RWPE2 (cell line): ENCODE results near the gene BTBD18.

Source experiments
- ATAC-seq: fragments of 200-7000 bp; cut with Tn5 transposase; 3 replicates; pipeline ENCODE4 v1.9.1; 2021; ENCODE audit warnings: low read depth
- DNase-seq: peaks from one replicate; pipeline ENCODE4 v3.0.0-alpha.2; 2020; ENCODE audit warnings: low spot score
- H3K27ac ChIP-seq: fragments of 450-650 bp; 2 replicates; pipeline ENCODE4 v1.5.1; 2017; ENCODE audit warnings: mild to moderate bottlenecking; ENCODE audit not compliant: poor library complexity, severe bottlenecking
- H3K27me3 ChIP-seq: fragments of 250-450 bp; sonication (Bioruptor Pico); 2 replicates; pipeline ENCODE4 v1.5.1; 2021; ENCODE audit warnings: mild to moderate bottlenecking, moderate library complexity; ENCODE audit not compliant: insufficient read depth, poor library complexity, severe bottlenecking
- H3K36me3 ChIP-seq: fragments of 250-450 bp; sonication (Bioruptor Pico); 2 replicates; pipeline ENCODE4 v1.5.1; 2020; ENCODE audit warnings: low read depth, mild to moderate bottlenecking, moderate library complexity
- H3K4me1 ChIP-seq: fragments of 250-450 bp; sonication (Bioruptor Pico); 2 replicates; pipeline ENCODE4 v1.5.1; 2021; ENCODE audit warnings: mild to moderate bottlenecking, moderate library complexity; ENCODE audit not compliant: insufficient read depth, poor library complexity, severe bottlenecking
- H3K4me3 ChIP-seq: fragments of 250-450 bp; sonication (Bioruptor Pico); 2 replicates; pipeline ENCODE4 v1.5.1; 2021; ENCODE audit warnings: mild to moderate bottlenecking, moderate library complexity; ENCODE audit not compliant: severe bottlenecking
- H3K9me3 ChIP-seq: fragments of 250-450 bp; sonication (Bioruptor Pico); 2 replicates; pipeline ENCODE4 v1.5.1; 2021; ENCODE audit warnings: mild to moderate bottlenecking, moderate library complexity; ENCODE audit not compliant: severe bottlenecking
- TF ChIP-seq, protein P1 (sequence below): fragments of 450-650 bp; IDR thresholded peaks from one replicate; pipeline ENCODE4 v1.5.1; 2017; ENCODE audit warnings: mild to moderate bottlenecking, moderate library complexity; ENCODE audit not compliant: poor library complexity, severe bottlenecking

BTBD18 gene

DNA sequence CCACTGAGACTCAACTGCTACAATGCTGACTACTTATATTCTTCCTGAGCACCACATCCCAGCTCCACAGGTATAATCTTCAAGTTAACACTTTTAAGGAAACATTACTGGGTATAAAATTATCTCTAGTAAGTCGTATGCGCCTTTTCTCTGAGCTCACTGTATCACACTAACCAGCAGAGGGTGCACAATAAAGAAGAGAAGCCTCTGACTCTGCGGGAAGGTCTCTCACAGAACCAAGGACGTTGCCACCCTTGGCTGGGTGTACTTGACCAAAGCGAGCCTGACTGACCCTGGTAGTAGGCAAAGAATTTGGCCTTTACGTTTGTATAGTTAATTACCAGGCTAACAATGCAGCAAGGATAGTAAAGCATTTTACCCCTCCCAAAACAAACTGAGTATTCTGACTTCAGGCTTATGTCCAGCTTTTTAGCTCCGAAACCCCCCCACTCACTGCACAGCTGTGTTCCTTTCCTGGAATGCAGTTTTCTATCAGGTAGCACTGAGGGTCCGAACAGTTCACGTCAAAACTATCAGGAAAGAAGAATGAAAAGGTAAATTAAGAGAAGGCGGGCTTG is at the start of gene BTBD18:
TSS of gene BTBD18 (minus strand) at position 144 of the 578 bp plus-strand sequence. CDS start 631 bp downstream, outside the sequence.
- Histone ChIP-seq H3K36me3 (no peaks in the 10 kb centered on the region), H3K27me3 (no peaks in the 10 kb centered on the region), H3K9me3 (no peaks in the 10 kb centered on the region), H3K4me1 (no peaks in the 10 kb centered on the region), H3K4me3 (no peak within 1 kb of the TSS), H3K27ac (no peak within 1 kb of the TSS)
- TF ChIP-seq, protein P1, sequence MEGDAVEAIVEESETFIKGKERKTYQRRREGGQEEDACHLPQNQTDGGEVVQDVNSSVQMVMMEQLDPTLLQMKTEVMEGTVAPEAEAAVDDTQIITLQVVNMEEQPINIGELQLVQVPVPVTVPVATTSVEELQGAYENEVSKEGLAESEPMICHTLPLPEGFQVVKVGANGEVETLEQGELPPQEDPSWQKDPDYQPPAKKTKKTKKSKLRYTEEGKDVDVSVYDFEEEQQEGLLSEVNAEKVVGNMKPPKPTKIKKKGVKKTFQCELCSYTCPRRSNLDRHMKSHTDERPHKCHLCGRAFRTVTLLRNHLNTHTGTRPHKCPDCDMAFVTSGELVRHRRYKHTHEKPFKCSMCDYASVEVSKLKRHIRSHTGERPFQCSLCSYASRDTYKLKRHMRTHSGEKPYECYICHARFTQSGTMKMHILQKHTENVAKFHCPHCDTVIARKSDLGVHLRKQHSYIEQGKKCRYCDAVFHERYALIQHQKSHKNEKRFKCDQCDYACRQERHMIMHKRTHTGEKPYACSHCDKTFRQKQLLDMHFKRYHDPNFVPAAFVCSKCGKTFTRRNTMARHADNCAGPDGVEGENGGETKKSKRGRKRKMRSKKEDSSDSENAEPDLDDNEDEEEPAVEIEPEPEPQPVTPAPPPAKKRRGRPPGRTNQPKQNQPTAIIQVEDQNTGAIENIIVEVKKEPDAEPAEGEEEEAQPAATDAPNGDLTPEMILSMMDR, result peak; percentile 68
- no peak for DNase-seq
- peak; percentile 87 for ATAC-seq

- H3K4me1 ChIP-seq, result peaks cover 30% of the 10 kb centered on the region
- H3K4me3 ChIP-seq, result no peak overlapping the region
- H3K27ac ChIP-seq, result peak overlapping the region; percentile 91
- H3K36me3 ChIP-seq, result peaks cover 79% of the 10 kb centered on the region
- H3K9me3 ChIP-seq, result no peaks in the 10 kb centered on the region
- no peak for DNase-seq
- H3K27me3 ChIP-seq, result no peaks in the 10 kb centered on the region
- TF ChIP-seq, protein P1, result no peak
- ATAC-seq, result no peak
These were observed 49.5 kb upstream of the BTBD18 start for GRCh38 chr11:57801183-57801485.

GRCh38 chr11:57800444-57801182 is 49.0 kb upstream of the BTBD18 start:
- Histone ChIP-seq H3K27me3 (no peaks in the 10 kb centered on the region), H3K4me3 (no peak overlapping the region), H3K27ac (peak overlapping the region; percentile 91), H3K4me1 (peaks cover 30% of the 10 kb centered on the region), H3K36me3 (peaks cover 79% of the 10 kb centered on the region), H3K9me3 (no peaks in the 10 kb centered on the region)
- no peak for DNase-seq
- ATAC-seq, result peak; percentile 70
- TF ChIP-seq, protein P1, result peak; percentile 94

GRCh38 chr11:57798905-57799559 is 47.4 kb upstream of the BTBD18 start:
- H3K36me3 ChIP-seq, result peaks cover 77% of the 10 kb centered on the region
- ATAC-seq, result peak; percentile 95
- H3K27ac ChIP-seq, result peak overlapping the region; percentile 91
- H3K4me1 ChIP-seq, result peaks cover 30% of the 10 kb centered on the region
- H3K27me3 ChIP-seq, result no peaks in the 10 kb centered on the region
- TF ChIP-seq, protein P1, result peak; percentile 6
- peak; percentile 88 for DNase-seq
- H3K9me3 ChIP-seq, result no peaks in the 10 kb centered on the region
- H3K4me3 ChIP-seq, result no peak overlapping the region
